Activated CD8-positive, alpha-beta memory T cell treated with anti-CD3 and anti-CD28 coated beads for 4 hours (primary cell): Measurements from ENCODE around the gene ATG2A.

Experiments
- DNase-seq, 2 donors: peaks; one replicate each; pipeline ENCODE4 v3.0.0-alpha.2; 2020; ENCODE audit warnings: low read depth in 2 of 2

The ATG2A gene

DNA sequence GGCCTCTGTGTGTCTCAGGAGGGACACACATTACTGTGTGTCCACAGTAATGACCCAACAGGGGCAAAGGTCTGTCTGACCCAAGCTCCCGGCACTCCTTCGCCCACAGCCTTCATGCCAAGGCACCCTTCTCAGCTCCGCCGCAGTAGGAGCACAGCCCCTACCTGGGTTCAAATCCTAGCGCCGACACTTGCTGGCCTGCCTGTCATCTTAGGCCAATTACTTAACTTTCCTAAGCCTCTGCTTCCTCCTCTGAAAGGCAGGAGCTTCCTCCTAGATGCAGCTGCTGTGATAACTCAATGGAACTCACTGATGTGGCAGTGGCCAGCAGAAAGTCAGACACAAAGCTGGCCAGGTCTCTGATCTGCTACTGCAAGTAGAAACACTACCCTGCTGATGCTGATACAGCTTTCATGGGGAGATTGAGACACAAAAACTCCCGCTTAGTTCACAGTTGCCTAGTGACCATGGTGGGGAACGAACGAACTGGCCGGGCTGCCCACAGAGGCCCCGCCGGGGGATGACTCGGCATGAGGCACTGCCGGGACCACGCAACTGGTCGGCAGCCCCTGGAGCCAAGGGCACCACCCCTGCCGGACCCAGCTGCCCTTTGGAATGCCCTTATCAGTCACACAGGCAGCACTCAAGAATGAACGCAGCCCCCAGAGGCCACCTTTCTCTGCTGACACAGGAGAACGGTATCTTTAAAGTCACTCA, 46.7 kb downstream of the ATG2A start:
- no peak for DNase-seq

GRCh38 chr11:64869571-64870175, 47.3 kb downstream of the ATG2A start:
- no peak for DNase-seq

DNA sequence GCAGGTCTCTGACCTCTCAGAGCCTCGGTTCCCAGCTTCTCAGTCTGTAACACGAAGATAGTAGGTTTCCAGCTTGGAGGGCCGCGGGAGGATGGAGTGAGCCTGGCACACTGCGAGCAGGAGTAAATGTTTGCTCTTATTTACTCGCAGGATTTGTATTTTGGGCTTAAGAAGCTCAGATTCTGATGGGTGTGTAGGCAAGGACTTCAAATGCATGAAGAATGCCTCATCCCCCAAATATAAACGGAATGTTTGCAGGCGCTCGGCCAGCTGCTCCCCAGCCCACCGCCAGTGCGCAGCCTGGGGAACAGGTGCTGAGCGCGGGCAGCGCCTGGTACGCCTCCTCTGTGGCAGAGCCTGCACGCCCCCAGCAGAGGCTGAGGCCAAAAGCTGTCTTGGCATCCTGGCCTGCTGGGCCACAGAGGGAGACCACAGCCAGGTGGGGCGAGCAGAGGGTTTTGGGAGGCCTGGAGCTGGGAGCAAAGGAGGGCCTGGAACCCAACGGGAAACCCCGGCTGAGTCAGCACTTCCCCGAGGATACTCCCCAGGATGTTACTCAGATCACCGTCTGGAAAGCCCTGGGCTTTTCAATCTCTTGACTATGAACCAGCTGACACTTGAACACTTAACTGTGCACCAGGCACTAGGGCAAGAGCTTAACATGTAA, 48.0 kb downstream of the ATG2A start:
- DNase-seq = no peak

DNA sequence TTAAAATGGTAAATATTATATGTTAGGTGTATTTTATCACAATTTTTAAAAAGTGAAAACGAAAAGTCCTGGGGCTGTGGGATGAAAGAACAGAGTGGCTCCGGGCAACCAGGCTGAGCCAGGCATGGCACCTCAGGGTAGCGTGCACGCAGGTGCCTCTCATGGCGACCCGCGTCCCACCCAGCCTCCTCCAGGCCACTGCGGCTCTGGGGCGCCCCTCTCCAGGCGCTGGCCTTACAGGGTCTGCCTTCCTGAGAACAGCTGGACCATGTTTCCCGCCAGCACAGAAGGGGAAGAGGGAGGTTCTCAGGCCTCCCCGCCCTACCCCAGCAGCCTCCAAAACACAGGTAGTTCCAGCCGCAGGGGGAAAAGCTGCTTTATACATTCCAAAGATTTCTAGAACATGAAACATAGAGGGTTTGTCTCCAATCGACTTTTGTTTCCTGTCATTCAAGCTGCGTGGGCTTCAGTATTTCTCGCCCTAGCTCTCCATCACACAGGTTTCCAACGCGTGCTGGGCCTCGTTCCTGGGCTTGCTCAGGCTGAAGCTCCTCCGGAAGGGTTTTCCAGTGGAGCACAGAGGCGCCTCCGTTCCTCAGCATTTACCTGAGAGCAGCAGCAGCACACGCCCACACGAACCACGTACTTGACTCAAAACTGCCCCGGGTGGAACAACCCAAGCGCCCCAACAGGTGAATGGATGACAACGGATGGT, 49.1 kb downstream of the ATG2A start:
- no peak for DNase-seq

DNA sequence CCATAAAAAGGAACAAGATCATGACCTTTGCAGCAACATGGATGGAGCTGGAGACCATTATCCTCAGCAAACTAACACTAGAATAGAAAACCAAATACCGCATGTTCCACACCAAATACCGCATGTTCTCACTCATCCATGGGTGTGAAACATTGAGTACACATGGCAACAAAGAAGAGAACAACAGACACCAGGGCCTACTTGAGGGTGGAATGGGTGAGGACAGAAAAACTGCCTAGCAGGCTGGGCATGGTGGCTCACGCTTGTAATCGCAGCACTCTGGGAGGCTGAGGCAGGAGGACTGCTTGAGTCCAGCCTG, 50.9 kb downstream of the ATG2A start:
- DNase-seq = no peak

DNA sequence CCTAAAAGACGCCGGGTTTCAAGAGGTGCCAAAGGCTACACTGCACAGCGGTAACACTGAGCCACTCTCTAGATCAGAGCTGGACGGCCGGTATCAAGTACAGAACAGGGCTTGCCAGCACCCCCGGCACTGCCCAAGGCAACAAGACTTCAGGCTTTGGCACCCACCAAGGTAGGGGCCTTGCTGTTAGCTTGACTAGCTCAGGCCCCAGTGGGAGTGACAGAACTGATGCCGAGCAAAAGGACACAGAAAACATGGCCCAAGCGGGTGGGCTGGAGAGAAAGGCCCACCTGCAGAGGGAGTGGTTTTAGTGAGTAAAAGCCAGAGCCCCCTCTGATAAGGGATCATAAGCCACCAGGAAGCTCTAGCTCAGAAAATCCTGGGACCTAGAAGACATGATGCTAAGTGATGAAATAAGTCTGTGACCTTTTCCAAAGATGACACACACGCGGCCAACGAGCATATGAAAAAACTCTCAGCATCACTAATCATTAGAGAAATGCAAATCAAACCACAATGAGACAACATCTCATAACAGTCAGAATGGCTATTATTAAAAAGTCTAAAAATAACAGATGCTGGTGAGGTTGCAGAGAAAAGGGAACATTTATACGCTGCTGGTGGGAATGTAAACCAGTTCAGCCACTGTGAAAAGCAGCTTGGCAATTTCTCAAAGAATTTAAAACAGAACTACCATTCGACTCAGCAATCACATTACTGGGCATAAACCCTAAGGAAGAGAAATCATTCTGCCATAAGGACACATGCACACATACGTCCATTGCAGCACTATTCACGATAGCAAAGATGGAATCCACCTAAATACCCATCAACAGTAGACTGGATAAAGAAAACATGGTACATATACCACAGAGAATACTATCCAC, 51.5 kb downstream of the ATG2A start:
- no peak for DNase-seq

- no peak for DNase-seq
These were observed 52.3 kb downstream of the ATG2A start for GRCh38 chr11:64864473-64865285.

DNA sequence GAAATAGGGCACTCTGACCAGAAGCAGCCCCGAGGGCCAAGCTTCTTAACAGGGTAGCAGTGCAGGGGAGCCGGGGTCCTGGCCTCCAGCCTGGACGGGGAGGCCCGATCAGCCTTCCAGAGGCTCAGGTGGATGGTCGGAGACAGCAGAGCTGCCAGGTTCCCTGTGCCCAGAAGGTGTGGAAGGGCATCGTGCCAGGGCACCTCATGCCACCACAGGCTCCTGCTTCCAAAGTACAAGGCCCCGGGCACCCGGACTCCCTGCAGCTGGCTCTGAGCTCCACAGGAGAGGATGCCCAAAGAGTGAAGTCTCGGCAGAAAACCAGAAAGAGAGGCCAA, 52.9 kb downstream of the ATG2A start:
- no peak for DNase-seq

- DNase-seq = no peak
These were observed 53.5 kb downstream of the ATG2A start for GRCh38 chr11:64863391-64864060.

DNA sequence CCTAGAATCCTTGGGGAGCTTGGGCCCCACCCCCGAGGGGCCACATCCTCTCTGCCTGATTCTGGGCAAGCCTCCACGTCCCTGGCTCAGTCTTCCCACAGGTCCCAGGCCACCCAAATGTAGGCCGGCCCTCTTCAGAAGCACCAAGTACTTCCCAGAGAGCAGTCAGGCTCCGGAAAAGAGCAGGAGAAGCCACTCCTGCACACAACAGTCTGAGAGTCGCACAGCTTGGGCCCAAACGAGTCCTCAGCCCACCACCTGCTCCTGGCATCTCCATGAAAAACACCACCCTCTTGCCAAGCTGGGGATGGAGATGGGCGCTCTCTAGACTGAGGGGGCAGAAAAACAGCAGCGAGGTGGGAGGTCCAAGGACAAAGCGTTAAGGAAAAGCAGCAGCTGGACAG, 54.0 kb downstream of the ATG2A start:
- no peak for DNase-seq

- DNase-seq = no peak
These were observed 55.6 kb downstream of the ATG2A start for GRCh38 chr11:64861227-64861975.

DNA sequence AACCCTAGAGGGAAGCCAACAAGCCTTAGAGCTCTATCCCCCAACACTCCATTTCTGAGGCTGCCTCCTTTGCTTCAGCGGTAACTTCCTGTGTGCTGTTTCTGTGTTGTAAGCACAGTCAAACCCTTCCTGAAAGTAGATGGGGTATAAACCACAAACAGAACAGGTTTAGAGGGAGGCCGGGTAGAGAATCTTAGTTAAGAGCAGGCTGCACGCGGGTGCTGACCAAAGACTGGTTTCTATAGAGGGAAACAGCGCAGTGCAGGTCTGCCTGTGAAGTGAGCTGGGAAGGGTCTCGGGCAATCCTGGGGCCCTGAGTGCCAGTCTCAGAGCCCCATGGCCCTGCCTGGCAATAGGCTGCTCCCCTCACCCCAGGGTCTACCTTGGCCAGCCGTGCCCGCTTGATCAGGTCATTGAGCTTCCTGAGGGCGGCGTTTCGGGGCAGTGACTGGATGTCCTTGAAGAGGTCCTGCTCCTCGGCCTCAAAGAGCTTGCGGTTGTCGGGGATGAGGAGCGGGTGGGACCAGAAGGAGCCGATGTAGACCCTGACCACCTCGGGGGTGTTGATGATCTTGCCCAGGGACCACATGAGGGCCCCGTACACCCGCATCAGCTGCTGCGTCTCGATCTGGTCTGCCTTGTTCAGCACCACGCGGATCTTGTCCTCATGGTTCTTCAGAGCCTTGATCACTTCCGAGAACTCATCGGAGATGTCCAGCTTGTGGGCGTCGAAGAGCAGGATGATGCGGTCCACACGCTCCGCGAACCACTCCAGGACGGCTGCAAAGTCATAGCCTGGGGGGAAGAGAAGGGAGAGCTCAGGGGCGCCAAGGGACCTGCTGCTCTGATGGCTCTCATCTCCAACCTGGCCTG, 57.2 kb downstream of the ATG2A start:
- no peak for DNase-seq

- no peak for DNase-seq
These were observed 58.3 kb downstream of the ATG2A start for GRCh38 chr11:64858467-64859263.

GRCh38 chr11:64857485-64857884, 59.5 kb downstream of the ATG2A start:
- no peak for DNase-seq

DNA sequence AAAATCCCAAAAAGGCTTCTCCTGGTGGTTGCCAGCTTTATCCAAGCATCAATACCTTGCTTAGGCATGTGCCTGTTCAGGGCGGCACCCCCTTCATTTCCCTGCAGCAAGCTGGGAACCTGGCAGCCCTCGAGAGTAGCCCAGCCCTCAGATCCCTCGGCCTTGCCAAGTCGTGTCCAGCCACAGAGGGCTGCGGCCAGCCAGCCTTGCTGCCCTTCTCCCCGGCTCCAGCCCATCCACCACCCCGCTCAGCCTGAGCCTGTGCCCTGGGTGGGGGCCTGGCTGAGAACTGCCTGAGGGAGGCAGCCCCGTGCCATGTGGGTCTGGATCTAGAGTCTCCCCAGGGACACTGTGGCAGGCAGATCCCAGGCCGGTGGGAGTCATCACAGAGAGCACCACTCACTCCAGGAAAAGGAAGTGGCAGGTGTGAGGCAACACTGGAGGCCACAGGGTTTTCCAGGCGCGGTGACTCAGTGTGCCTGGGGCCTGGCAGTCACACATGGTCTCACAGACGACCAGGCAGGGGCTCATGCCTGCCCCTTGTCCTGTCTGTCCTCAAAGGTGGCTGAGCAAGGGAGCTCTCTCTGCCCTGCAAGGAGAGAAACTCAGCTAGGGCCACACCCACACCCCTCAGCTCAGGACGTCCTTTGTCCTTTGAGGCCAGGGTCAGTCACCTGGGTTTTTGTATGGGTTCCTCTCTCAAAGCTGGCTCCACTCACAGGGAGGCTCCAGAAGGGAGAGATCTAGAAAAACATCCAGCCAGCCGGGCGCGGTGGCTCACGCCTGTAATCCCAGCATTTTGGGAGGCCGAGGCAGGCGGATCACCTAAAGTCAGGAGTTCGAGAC, 60.4 kb downstream of the ATG2A start:
- DNase-seq = no peak

GRCh38 chr11:64855596-64856304, 61.3 kb downstream of the ATG2A start:
- no peak for DNase-seq
